Adrenal gland (tissue), 5 donors: Measurements from ENCODE around the gene OR5W2.

Source experiments
- CTCF ChIP-seq, 6 experiments: fragments of 450-650 bp in 4 of 6; fragments of 200-600 bp in 2 of 6; sonication (generic) in 1 of 6; IDR thresholded peaks; 1 replicate in 5 of 6; 2 replicates in 1 of 6; pipeline versions ENCODE4 v1.5.1 to v1.8.0; 2016 to 2021; ENCODE audit warnings: antibody characterized with exemption in 6 of 6, mild to moderate bottlenecking in 2 of 6, moderate library complexity in 1 of 6
- POLR2A ChIP-seq, 2 donors: fragments of 450-650 bp; IDR thresholded peaks; one replicate each; pipeline ENCODE4 v1.6.1; 2017; ENCODE audit warnings: antibody characterized with exemption in 2 of 2, mild to moderate bottlenecking in 2 of 2, moderate library complexity in 1 of 2
- donor health status: DM: no; HTN: no; CAD: no.

GRCh38 chr11:55920537-55920936, 6.2 kb upstream of the OR5W2 start:
- TF ChIP-seq CTCF (IDR thresholded peaks at IDR 0.05) (no peak), POLR2A (IDR thresholded peaks at IDR 0.05) (no peak)
